Activated CD8-positive, alpha-beta memory T cell treated with anti-CD3 and anti-CD28 coated beads, Interleukin-2, amount 50 U/mL, for 24 hours (primary cell): Measurements from ENCODE around the gene TMEFF2.

Source experiments
- DNase-seq: peaks from one replicate; pipeline ENCODE4 v3.0.0-alpha.2; 2020; ENCODE audit errors: extremely low read depth

Gene TMEFF2

DNA sequence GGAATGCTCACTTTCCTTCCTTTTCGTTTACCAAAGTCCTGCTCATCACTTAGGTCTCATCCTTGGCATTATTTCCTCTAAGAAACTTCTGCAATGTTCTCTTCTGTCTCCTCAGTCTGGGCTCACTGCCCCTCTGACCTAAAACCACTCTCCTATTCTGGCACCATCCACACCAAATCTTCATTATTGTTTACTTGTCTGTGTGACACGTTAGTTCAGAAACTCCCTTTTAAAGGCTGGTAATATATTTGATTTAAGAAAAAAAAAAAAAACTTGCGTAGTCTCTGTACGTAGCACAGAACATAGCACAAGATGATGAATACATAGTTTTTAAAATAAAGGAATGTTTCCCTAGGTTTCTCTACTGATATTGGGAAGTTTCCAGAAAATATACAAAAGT is 229.0 kb downstream of the TMEFF2 start:
- DNase-seq, result no peak

DNA sequence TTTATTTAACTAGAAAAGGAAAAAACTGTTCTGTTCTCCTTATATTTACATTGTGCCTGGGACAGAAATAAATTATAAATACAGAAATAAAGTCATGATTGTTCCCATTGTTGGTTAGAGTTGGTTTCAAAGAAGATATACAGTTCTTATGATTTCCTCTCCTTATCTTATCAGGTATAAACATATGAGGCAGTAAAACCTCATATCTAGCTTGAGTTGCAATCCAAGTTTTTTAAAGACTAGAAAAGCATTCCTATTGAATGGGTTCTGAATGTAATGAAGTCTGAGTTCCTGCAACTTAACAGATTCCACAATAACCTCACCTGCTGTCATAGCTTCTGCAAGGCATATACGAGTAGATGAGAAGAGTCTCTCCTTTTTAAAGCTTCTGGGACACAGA is 233.2 kb downstream of the TMEFF2 start:
- no peak for DNase-seq

DNA sequence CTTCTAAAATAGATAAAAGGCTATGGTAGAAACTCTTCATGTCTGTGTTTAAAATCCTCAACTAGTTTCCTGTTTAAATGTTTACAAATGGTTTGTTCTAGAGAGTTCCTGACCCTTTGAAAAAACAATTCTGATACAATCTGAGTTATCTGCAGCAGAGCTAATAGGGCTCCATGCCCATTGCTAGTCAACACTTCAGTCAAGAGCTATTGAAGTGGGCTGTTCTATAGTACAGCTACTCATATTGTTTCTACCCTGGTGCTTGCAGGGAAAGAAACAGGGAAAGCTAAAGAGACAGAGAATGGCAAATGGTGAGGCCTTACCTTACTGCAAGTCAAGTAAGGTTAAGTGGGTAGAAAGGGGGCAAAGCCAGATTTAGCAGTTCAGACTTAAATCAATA is 235.5 kb downstream of the TMEFF2 start:
- no peak for DNase-seq

GRCh38 chr2:191957996-191958860 is 236.5 kb downstream of the TMEFF2 start:
- no peak for DNase-seq

DNA sequence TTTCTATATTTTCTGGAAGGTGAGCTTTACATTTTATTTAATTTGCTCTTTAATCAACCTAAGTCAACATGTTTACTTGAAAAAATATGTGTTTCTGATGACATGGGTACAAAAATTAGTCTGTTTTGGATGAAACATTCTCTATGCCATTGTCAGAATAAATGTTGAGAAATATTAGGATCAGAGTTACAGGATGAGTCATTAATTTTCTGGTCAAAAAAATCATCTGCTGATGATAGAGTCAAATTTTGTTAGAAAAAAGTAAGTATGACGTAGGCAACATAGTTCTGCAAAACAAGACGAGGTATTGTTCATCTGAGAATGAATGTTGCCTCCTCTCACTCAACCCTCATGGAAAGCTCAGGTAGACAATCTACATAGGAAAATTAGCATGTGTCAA is 240.3 kb downstream of the TMEFF2 start:
- DNase-seq, result no peak

DNA sequence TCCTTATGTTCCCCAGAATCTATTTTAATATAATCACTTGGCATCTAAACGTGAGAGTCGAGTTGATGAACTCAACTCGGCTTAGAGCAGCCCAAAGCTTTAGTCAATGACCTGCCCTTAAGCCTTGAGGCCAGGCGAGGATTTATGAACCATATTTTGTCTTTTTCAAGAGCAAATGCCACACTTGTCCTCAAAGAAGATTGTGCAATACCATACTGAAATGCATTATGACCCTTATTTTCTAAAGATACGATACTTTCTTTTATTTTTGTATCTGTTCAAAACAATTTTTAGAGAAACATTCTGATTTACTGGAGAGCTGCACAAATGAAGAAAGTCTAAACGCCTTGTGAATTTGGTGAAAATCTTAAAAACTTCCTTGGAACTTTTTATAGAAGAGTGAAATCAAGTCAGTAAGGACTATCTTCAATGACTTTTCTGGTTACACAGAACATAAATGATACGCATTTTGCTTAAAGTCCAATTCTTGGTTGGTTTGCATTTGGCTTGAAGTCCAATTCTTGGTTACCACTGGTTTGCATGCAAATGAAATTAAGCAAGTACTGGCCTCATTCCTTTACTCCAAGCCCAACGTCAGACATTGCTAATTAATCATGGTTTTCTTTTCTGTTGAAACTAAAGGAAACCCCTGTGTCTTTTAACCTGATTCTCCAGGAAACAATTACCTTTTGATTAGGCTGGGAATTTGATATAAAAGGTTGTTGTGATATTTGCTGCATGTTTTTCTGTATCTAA is 242.0 kb downstream of the TMEFF2 start:
- no peak for DNase-seq

GRCh38 chr2:191951832-191952231 is 242.9 kb downstream of the TMEFF2 start:
- no peak for DNase-seq

GRCh38 chr2:191951376-191951775 is 243.4 kb downstream of the TMEFF2 start:
- DNase-seq, result no peak

GRCh38 chr2:191950132-191950874 is 244.4 kb downstream of the TMEFF2 start:
- no peak for DNase-seq

DNA sequence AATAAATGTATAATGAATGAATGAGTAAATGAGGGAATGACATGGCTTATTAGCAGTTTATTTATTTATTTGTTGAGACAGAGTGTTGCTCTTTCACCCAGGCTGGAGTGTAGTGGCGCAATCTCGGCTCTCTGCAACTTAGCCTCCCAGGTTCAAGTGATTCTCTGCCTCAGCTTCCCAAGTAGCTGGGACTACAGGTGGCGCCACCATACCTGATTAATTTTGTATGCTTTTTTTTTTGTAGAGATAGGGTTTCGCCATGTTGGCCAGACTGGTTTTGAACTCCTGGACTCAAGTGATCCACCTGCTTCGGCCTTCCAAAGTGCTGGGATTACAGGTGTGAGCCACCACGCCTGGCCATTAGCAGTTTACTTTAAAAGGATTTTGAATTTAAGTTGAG is 247.5 kb downstream of the TMEFF2 start:
- DNase-seq, result no peak

- no peak for DNase-seq
Observed at GRCh38 chr2:191946471-191947182, 248.1 kb downstream of the TMEFF2 start.

DNA sequence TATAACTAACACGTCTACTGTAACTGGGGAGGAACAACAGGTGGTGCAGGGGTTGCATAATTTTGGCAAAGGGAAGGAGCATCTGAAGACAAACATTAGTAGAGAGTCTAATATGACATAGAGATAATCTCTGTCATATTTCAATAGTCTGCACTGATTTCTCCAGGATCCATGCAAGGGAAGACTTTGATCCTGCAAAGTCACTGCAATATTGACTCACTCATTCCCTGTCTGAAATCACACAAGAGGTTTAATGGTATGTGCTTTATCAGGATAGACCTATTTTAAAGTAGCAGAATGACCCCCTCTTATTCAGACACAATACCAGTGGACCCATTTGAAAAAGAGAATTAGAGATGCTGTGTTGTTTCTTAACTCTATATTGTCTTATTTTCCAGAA is 249.1 kb downstream of the TMEFF2 start:
- no peak for DNase-seq

GRCh38 chr2:191942739-191943103 is 252.0 kb downstream of the TMEFF2 start:
- no peak for DNase-seq

DNA sequence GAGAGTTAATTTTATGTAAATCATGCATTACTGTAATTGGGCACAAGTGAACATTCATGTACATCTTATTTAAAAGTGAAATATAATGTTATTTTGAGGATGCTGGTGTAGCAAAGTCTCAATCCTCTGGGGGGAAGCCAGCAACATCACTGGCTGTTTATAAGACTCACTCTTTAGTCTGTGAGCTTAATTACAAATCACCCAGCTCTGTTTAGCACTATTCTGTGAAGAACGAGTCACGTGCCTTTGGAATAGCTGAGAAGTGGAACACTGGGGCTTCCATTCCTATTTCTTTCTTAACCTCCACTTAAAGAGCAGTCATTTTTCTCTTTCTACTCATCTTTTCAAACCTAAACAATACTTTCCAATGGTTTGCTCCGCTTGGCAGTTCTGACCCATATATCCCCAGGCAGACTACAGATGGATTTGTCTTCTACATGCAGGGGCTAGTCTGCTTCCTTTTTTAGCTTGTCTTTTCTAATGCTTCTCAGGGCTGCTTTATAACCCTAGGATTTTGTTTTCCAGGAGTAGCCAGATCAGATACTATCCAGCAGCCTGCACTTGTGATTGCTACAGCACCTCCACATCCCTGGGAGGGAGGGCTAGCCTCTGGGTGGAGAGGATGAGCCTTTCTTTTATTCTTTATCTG is 252.5 kb downstream of the TMEFF2 start:
- DNase-seq, result no peak

GRCh38 chr2:191941376-191941929 is 253.3 kb downstream of the TMEFF2 start:
- DNase-seq, result no peak

DNA sequence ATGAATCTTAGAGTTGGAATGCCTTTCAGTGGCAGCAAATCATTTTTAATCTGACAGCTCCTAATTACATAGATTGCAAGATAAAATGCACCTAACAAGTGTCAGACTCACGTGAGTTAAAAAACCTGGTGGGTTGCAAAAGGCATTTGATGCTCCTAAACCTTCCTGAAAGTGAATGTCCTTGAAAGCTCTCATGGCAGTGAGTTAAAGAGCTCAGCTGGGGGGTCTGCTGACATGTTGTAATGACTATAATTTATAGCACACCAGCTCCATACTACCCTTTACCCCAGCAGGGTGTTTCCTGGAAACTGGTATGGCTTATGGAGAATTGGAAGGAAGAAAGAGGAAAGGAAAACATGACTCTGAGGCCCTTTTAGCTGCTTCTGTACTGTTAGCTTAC is 256.0 kb downstream of the TMEFF2 start:
- DNase-seq, result no peak

- no peak for DNase-seq
Observed at GRCh38 chr2:191936882-191937405, 257.8 kb downstream of the TMEFF2 start.

DNA sequence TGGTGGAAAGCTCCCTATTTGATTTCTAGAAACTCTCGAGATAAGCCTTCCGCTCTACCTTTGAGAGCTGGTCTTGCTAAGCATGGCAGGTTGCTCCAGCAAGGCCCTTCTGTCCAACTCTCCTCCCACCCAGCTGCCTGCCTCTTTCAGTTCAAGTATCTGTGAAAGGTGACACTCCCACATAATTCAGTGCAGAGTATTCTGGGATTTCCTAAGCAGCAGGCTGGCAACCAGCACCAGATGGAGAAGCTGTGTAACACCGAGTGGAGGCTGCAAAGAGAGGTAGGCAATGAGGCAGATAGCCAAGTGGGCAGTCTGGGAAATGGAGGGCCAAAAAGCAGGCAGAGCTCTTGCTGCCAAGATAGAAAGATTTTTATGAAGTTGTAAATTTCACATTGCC is 259.5 kb downstream of the TMEFF2 start:
- no peak for DNase-seq

DNA sequence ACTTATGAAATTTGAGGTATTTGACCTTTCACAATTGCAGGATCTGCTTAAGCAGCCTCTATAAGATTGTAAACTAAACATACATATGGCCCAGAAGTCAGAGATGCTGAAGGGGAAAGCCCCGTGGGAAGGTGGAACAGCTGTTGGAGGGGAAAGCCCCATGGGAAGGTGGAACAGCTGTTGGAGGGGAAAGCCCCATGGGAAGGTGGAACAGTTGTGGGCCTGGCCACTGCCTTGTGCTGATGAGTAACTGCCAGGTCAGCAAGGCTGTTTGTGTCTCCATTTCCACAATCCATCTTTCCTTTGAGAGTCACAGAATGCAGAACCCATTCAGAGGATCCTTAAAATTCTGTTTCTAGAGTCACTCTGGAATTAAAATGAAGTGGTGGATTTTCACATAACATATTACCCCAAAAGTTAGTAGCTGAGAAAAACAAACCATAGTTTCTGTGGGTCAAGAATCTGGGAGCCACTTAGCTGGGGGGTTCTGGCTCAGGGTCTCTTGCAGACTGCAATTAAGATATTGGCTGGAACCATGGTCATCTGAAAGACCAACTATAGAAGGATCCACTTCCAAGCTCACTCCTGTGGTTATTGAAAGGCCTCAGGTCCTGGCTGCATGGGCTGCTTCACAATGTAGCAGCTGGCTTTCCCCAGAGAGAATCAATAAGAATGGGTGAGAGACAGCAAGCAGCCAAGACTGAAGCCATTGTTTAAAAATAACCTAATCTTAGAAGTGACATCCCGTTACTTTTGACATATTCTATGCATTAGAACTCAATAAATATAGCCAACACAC is 261.2 kb downstream of the TMEFF2 start:
- no peak for DNase-seq

GRCh38 chr2:191932286-191932685 is 262.4 kb downstream of the TMEFF2 start:
- DNase-seq, result no peak
